Activated naive CD4-positive, alpha-beta T cell treated with Interleukin-2 at 50 U/mL for 16 hours (primary cell): ENCODE measurements around the gene YOD1.

Experiments used
- DNase-seq: peaks from one replicate; pipeline ENCODE4 v3.0.0-alpha.2; 2020

YOD1 gene

DNA sequence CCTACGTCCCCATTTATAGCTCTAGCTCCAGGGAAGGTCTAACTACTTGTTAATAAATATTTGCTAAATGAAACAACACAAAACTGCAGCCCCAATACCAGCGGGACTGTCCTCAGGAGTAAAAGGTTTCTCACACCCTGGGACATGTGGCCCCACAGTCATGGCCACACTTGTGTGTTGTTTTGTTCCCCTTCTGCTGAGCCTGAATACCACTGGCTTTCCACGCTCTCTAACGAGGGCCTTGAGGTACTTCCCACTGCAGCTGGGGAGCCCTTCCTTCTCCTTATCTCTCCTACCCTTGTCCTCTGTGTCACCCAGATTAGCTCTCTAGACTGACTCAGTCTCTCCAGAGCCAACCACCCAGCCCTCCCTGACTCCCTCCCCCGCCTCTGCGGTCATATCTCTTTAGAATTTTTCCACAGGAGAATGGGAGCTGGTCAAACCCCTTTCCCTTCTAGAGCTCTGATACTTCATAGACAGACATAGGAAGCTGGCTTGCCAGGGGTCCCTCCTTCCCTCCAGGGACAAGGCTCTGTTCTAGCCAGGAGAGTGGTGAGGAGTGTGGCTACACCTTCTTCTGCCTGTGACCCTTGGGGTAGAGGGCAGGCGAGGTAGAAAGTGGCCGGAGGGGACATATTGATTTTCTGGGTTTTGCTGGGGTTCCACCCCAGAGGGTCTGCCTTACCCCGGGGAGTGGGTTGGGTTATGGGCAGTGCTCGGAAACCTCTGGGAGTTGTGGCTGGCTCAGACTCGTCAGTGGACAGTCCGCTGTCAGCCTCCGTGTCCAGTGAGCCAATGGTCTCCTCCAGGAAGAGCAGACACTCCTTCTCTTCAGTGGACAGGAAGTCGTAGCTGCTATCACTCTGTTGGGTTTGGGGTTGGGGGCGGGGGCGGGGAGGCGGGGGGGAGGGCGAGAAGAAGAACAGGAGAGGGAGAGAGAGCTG, 26.5 kb downstream of the YOD1 start:
- DNase-seq: no peak

DNA sequence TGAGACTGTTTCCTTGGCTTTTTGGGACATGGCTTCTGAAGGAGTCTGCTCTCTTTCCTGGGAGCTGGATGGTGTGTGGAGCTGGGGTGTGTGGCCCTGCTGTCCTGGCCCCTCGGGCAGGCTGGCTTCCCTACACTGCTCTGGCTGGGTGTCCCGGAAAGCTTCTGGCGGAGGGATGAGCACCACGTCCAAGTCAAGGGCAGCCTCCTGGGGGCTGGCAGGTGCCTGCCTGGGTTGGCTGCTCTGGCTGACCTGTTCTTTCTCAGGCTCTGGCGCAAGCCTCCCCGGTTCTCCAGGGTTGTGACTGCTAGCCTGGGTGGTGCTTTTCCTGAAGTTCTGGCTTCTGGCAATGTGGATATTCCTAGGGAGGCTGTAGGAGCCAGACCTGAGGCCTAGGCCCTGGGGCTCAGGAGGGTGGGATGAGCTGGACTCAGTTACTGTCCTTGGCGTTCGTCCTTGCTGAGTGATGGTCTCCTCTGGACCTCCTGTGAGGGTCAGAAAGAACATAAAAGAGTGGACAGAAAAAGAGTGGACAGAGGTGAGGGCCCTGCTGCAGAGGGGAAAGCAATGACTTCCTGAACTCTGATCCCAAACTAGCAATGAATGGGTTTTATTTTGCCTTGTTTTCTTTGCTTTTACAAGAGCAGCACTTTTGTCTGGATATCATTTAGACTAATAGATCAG, 27.9 kb downstream of the YOD1 start:
- DNase-seq: no peak

GRCh38 chr1:207021876-207022596, 29.0 kb downstream of the YOD1 start:
- no peak for DNase-seq

- no peak for DNase-seq
Measured at GRCh38 chr1:207021139-207021861, 29.7 kb downstream of the YOD1 start.

DNA sequence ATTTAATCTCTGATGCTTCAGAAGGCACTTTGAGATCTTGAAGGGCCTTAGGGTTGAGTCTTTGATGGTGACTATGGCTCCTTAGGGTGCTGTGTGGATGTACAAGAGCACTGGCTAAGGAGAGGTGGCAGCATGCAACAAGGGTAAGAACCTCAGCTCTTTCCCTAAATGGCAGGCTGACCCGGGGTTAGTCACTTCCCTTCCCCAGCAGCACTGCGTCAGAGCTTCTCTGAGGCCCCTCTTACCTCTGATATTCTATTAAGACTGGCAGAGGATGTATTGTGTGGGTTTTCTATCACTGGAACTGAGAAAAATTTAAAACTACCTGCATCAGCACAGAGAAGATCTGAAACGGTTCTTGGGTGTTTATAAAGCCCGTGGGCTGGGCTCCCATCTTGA, 30.3 kb downstream of the YOD1 start:
- no peak for DNase-seq

GRCh38 chr1:207020065-207020708, 30.8 kb downstream of the YOD1 start:
- DNase-seq: no peak

DNA sequence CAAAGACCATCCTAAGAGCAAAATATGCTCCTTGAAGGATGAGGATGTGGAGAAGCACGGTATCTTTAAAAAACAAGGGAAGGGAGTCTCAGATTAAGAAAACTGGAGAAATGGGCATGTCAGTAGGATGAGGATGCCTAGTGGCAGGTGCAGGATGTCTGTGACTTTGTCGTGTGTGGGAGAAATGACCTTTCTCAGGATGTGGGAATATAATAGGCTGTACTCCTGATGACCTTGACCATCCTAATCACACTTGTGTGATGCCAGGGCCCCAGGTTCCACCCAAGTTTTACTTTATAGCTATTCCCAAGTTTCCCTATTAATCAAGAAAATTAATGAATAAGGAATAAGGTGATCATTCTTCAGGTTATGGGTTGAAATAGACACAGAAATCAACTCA, 31.3 kb downstream of the YOD1 start:
- no peak for DNase-seq

GRCh38 chr1:207019161-207019560, 31.8 kb downstream of the YOD1 start:
- no peak for DNase-seq

DNA sequence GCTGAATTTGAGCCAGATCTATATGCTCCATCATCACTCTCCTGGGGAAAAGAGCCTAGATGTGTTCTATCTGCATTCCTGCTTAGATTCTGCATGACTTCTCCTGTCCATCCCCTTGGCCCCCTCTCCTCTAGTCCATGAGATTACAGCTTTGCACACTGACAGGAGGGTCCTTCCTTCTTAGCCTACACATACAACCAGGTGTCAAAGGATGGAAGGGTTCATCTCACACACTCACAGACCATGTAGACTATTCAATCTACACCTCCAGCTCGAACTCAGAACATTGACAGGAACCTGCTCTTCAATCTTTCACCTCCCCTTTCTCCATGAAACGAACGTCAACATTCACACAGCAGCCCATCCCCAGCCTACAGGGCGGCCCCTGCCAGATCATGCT, 32.3 kb downstream of the YOD1 start:
- no peak for DNase-seq

- DNase-seq: no peak
Measured at GRCh38 chr1:207017615-207018559, 33.1 kb downstream of the YOD1 start.

- DNase-seq: no peak
Measured at GRCh38 chr1:207015791-207016190, 35.2 kb downstream of the YOD1 start.

DNA sequence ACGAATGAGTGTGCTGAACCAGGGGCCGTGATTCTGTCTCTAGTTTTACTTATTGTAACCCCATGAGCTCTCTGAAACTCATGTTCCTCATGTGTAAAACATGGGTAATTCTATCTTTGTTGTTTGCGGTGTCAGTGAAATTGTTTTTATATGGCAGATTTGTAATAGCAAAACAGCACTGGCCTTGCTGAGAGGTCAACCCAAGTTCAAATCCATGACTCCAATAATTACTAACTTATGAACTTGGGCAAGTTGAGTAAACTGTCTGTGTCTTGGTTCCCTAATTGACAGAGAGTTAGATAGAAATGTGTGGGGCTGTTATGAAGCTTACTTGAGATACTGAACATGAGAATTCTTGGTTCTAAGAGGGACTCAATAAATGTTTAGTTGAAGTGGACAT, 36.3 kb downstream of the YOD1 start:
- DNase-seq: no peak

- no peak for DNase-seq
Measured at GRCh38 chr1:207013321-207014085, 37.5 kb downstream of the YOD1 start.

DNA sequence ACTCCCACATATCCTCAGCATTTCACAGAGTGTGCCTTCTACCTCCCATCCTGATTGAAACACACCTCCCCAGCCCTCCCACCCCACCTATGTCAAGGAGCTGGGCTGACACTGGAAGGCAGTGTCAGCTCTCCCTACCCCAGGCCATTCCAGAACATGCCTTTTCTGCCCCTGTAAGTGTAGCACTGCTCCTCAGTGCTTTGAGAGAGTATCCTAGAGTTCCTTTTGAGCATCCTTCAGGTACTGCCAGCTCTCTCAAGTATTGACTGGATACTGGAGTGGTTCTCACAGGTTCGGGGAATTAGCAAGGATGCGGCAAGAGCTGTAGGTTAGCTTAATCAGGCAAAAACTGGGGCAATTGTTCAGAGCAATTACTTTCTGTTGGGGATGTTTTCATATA, 40.3 kb downstream of the YOD1 start:
- no peak for DNase-seq

DNA sequence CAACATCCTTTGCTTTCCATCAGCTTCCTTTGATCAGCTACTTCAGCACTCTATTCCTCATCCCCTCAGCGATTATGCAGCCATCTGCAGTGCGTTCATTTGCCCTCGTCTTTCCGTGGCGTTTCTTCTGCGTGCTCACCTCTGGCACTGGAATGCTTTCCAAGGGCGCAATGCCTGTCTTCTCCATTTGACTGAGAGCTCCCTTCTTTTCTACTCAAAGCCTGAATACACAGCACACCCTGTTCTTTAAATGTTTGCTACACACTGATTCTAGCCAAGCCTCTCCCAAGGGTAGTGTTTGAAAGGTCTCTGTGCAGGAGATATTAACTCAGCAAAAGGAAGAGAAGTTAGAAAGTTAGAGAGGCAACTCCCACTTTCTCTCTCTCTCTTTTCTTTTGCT, 41.1 kb downstream of the YOD1 start:
- no peak for DNase-seq

DNA sequence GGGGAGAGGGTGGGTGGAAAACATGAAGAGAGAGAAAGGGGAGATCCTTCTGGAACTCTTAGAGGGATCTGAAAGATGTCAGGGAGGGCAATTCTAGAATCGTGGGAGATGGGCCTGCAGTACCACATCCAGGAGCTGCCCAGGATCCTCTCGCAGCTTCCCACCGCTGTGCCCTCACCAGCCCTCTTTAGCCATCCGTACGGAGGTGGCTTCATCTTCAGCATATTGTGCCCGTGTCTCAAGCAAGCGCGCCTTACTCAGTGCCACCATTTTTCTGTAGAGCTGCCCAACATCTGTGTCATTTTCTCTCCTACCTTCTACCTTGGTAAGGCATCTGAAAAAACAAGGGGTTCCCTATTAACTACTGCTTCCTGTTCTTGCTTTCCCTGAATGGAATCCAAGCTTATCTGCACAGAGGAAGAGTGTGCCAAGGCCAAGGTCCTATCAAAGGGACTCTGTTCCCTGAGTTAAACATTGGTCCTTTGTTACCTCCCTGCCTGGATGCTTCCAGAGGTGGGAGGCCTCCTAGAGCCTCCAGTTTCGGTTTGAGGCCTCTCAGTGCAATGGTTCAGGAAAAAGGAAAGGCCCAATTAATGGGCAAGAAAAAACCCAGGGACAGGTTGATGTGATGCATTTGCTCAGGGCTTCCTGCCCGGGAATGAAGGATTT, 41.7 kb downstream of the YOD1 start:
- no peak for DNase-seq

DNA sequence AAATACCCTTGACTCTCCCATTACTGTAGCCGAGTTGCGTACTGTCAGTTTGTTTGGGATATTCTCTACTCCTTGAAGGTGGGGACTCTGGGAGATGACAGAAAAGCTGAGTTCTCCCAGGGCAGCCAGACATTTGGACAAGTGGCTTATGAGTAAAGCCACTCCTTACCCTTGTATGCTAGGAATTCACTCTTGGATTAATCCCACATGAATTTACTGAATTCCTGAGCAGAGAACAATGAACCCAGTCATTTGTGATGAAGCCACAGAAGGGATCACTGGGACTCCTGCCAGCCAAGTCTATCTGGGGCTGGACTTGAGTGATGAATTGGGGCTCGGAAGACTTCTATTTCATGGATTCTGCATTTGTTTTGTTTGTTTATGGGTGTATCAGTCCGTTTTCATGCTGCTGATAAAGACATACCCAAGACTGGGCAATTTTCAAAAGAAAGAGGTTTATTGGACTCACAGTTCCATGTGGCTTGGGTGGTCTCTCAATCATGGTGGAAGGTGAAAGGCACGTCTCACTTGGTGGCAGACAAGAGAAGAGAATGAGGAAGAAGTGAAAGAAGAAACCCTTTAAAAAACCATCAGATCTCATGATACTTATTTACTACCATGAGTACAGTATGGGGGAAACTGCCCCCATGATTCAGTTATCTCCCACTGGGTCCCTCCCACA, 43.5 kb downstream of the YOD1 start:
- DNase-seq: no peak

DNA sequence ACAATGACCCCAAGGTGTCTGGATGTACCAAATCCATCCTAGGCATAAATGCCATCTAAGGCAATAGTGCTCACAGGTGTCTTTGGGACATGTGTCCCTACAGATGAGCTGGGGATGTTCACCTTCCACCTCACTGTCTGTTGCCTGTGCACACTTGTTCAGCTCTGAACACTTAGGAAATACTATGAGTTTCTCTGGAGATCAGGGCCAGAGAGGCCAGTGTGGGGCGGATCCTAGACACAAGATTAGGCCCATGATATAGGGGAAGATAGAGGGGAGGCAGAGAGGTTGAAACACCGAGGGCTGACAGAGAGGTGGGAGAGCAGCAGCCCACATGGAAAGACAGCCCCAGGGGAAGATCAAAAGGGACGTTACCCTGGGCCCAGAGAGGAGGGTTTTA, 44.1 kb downstream of the YOD1 start:
- no peak for DNase-seq

GRCh38 chr1:207006083-207006482, 44.9 kb downstream of the YOD1 start:
- no peak for DNase-seq
